Activated CD4-positive, alpha-beta T cell treated with anti-CD3 and anti-CD28 coated beads, Interleukin-2, Interleukin-4, amounts not matched to agents 100 ng/mL and 50 ng/mL, durations not matched to agents 16 hours and 8 hours (primary cell): Measurements from ENCODE around the gene CISD2.
"Not testable (repeated sequence)": the region's sequence is repeated elsewhere in the genome, so short reads cannot be mapped to it uniquely, and the experiment has no call there.

ENCODE experiments used
- DNase-seq: peaks from one replicate; pipeline ENCODE4 v3.0.0-alpha.2; 2020; ENCODE audit warnings: low spot score

CISD2 gene

DNA sequence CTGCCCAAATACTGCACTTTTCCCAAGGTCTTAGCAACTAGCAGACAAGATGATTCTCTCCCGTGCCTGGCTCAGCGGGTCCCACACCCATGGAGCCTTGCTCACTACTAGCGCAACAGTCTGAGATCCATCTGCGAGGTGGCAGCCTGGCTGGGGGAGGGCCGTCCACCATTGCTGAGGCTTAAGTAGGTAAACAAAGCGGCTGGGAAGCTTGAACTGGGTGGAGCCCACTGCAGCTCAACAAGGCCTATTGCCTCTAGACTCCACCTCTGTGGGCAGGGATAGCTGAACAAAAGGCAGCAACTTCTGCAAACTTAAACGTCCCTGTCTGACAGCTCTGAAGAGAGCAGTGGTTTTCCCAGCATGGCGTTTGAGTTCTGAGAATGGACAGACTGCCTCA lies 50.9 kb downstream of the CISD2 start:
- not testable (repeated sequence) for DNase-seq

DNA sequence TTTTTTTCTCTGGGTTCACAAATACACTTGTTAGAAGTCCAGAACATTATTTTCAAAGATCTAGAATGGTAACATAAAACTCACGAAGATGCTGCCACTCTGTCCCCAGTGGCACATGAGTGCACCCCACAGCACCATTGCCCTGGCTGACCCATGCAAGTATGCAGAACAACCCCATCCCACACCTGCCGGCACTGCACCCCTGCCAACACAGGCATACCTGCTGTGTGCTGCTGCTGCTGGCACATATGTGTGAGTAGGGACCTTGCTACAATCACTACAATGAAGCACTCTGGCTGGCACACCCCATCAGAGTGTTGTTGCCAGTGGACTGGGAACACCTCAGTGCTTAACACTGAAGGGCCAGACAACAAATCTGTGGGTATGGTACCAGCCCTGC lies 66.9 kb downstream of the CISD2 start:
- no peak for DNase-seq

DNA sequence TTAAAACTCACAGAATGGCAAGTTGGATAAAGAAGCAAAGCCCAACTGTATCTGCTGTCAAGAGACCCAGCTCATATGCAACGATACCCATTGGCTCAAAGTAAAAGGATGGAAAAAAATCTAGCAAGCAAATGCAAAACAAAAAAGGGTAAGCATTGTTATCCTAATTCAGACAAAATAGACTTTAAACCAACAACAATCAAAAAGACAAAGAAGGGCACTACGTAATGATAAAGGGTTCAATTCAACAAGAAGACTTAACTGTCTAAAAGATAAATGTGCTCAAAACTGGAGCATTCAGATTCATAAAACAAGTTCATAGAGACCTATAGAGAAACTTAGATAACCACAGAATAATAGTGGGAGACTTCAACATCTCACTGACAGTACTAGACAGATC lies 69.3 kb downstream of the CISD2 start:
- DNase-seq, result not testable (repeated sequence)
